HG03469 (cell line): Measurements from ENCODE around the gene KRT26.
"Not testable (repeated sequence)": the region's sequence is repeated elsewhere in the genome, so short reads cannot be mapped to it uniquely, and the experiment has no call there.

Source experiments
- ATAC-seq: cut with Tn5 transposase; IDR thresholded peaks from one replicate; pipeline ENCODE4 v1.9.1; 2021; ENCODE audit warnings: mild to moderate bottlenecking, moderate library complexity, moderate number of reproducible peaks; ENCODE audit not compliant: unreplicated experiment

Gene KRT26, protein sequence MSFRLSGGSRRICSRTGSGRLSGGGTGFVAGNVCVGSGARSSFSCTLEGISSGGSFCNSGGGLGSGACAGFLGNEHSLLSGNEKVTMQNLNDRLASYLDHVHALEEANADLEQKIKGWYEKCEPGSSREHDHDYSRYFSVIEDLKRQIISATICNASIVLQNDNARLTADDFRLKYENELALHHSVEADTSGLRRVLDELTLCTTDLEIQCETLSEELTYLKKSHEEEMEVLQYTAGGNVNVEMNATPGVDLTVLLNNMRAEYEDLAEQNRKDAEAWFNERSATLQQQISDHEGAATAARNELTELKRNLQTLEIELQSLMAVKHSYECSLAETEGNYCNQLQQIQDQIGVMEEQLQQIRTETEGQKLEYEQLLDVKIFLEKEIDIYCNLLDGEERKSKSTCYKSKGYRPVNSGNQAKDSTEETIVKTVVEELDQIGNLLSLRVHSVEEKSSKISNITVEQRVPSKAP

DNA sequence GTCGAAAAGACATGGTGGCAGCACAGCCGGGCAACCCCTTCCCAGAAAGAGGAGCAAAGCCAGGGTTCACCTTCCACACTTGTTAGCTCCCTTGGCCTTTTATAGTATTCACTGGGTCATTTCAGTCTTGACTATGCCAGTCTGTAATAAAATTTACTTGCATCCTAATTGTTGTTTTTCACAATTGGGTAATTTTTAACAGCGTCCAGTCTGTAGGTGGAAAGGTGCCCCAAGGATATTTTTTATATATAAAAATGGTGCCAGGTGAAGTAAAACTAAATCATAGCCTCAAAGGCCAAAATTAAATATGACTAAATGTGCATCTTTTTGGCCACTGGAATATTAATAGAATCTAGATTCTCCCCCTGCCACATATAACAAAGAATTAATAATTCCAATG, at the start of gene KRT26:
TSS of gene KRT26 (minus strand) at position 101 of the 400 bp plus-strand sequence. CDS start at position 13, 88 bp downstream.
- ATAC-seq = no peak

DNA sequence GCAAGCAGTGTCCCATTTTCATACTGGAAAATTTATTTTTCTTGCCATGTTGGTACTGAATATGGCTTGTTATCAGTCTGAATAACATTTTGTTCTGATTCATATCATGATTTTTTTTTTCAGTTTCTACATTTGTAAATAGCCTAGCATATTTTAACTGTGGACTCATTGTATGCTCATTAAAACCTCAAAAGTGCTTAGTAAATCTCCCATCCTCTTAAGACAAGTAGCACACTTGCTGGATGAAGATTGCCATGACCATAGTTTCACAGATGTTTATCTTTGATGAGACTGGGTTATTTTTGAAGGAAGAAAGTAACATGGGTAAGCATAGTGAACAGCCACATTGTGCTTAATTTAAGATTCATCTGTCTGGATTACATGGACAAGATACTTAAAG, 49.5 kb upstream of the KRT26 start:
- ATAC-seq = no peak

DNA sequence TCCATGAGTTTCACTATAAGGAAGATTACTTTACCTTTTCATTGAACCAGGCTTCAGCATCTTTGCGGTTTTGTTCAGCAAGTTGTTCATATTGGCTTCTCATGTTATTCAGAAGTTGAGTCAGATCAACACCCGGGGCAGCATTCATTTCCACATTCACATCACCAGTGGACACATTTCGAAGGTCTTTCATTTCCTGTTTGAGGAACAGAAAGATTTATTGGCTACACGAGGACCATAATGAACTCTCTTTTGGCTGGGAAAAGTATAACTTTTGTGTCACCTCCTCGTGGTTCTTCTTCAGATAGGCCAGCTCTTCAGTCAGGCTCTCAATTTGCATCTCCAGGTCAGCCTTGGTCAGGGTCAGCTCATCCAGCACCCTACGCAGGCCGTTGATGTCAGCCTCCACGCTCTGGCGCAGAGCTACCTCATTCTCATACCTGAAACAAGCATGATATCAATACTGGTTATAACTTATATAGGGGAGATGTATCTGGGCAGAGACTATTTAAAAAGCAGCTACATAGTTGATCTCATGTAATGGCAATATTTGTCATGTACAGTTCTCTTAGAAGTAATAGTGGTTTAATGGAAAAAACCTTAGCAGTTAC, 48.3 kb upstream of the KRT26 start:
- no peak for ATAC-seq

DNA sequence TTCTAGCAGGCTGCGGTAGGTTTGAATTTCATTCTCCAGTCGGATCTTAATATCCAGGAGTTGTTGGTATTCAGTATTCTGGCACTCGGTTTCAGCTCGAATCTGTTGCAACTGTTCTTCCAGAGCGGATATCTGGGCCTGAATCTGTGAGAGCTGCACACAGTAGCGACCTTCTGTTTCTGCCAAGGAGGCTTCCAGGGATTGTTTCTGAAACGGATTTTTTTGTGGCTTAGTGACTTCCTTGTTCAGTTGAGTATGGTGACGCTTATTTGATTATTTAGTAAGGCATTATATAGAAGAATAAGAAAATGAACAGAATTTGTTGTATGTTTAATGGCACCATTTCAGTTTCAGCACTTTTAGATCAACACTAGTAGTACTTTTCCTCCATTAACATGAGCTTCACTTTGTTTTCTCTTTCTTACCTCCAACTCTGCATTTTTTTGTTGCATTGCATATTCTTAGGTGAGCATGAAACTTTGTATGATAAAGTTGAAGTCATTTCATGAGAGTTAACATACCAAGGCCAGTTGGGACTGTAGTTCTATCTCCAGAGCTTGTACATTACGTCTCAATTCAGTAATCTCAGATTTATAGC, 47.6 kb upstream of the KRT26 start:
- no peak for ATAC-seq

DNA sequence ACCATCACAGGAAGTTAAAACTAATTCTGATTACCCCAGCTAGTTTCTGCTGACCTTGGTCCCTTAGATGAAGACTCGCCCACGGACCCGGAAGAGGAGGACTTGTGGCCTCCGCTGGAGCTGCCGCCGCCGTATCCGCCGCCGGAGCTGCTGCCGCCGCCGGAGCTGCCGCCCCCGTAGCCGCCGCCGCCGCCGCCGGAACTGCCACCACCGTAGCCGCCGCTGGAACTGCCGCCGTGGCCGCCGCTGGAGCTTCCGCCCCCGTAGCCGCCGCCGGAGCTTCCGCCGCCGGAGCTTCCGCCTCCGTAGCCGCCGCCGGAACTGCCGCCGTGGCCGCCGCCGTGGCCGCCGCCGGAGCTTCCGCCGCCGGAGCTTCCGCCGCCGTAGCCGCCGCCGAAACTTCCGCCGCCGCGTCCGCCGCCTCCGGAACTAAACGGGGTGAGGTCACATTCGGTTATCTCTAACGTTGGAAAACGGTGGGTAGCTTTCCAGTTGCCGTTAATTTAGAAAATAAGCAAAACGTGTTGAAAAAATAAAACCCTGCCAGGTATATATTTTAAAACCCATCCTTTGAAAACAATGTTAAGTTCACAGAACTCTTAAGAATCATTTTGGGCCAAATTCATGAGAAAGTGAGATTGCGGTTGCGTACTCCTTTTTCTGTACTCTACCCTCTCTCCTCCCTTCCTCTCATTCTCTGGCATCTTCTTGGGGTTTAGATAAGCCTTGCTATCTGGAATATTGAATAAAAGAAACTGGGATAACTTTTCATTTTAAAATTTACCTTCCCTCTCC, 46.9 kb upstream of the KRT26 start:
- no peak for ATAC-seq

DNA sequence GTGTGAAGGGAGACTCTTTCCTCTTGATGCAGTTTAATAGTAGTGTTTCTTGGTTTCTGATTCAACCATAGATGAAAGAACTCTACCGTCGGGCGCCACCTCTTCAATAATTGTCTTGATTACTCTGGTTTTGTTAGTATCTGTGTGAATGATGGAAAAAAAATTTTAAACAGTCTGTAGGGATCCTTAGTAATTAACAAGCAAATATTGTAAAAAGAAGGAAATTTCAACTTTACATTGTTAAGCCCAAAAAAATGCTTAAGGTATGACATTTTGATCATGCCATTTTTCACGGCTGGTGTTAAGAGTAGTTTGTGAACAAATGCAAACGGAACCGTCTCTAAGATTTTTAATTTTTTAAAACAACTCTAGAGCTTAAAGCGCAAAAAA, 46.3 kb upstream of the KRT26 start:
- ATAC-seq = no peak

DNA sequence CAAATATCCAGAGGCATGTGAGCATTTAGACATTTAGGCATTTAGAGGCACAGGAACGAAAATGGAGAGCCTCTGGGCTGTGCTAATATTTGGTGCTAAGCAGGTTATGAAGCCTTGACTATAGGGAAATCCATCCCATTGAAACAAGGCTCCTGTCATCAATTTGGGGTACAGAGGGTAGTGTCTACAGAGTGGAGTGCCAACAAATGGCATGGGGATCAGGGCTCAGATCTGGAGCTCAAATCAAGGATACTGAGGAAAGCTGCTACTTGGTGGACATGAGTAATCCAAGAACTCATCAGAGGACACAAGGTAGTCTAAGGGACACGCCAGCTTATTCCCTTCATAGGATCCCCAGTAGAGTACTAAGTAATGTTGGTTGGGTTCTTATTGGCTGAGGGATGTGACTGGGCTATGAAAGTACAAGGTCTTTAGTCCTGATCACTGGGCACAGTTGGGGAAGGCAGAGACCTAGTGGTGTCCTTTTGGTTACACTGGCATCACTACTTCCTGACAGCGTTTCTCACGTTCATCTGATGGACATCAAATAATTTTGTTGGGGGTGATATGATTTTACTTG, 45.2 kb upstream of the KRT26 start:
- ATAC-seq = no peak

DNA sequence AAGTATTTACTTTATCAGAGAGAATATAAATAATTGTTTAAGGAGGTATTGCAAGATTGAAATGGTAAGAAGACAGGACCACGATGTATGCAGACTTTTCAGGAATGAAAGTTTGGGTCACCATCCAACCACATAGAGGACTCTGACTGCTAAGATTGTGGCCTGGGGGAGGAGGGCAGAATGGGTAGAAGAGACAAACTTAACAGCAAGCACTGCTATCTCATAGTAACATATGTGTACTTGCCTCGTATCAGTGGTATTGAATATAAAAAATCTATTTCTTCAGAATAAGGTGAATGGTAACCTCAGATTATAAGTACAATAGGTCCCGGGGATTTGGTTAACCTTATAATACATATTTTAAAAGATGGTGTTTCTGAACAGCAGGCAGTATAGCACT, 44.6 kb upstream of the KRT26 start:
- no peak for ATAC-seq

DNA sequence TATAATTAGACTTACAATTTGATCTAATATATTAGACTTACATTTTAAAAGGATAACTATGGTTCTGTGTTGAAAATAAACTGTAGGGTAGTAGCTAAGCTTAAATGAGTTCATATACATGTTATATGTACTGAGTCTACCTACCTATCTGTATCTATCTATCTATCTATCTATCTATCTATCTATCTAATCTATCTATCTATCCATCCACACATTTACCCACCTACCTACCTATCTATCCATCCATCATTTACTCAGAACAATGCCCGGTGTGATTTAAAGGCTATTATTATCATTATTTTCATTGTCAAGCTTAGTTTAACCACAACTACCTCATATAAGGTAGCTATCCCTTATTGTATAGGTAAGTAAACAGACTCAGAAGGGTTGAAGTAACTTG, 43.4 kb upstream of the KRT26 start:
- no peak for ATAC-seq

DNA sequence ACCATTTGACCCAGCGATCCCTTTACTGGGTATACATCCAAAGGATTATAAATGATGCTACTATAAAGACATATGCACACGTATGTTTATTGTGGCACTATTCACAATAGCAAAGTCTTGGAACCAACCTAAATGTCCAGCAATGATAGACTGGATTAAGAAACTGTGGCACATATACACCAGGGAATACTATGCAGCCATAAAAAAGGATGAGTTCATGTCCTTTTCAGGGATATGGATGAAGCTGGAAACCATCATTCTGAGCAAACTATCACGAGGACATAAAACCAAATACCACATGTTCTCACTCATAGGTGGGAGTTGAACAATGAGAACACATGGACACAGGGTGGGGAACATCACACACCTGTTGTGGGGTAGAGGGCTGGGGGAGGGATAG, 42.7 kb upstream of the KRT26 start:
- not testable (repeated sequence) for ATAC-seq

DNA sequence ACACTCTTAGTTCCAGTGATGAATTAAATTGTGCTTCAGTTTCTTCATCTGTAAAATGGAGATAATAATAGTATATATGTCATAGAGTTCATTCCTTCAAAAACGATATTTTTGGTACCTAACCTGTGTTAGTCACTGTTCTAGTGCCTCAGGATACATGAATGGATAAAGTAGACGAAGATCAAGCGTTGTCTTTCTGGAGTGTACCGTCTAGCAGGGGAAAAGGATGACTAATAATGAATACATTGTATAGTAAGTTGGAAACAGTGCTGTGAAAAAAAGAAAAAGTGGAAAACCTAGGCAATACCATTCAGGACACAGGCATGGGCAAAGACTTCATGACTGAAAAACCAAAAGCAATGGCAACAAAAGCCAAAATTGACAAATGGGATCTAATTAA, 41.8 kb upstream of the KRT26 start:
- ATAC-seq = no peak

DNA sequence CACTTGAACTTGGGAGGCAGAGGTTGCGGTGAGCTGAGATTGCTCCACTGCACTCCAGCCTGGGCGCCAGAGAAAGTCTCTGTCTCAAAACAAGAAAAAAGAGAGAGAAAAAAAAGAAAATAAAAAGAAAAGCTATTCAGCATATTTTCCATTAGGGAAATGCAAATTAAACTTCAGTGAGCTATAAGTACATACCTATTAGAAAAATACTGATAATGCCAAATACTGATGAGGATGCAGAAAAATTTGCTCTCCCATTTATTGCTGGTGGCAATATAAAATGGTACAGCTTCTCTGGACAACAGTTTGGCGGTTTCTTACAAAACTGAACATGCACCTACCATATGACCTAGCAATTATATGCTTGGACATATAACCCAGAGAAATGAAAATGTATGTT, 40.6 kb upstream of the KRT26 start:
- no peak for ATAC-seq

DNA sequence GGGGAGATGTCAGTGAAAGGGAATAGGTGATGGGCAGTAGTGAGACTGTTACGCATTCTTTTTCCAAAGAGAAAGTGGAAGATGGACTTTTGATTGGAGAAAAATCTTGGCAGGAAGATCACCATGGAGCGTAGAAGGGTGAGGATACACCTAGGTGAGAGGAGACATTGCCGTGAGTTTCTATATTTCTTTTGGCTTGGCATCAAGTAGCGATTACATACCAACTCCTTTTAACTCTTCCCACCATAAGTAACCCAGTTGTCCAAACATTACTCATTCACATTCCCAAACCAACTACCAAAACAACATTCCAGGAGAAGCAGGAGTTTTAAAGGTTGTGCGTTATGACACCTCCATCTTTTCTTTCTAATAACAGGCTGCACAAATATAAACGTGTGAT, 38.5 kb upstream of the KRT26 start:
- ATAC-seq = no peak

DNA sequence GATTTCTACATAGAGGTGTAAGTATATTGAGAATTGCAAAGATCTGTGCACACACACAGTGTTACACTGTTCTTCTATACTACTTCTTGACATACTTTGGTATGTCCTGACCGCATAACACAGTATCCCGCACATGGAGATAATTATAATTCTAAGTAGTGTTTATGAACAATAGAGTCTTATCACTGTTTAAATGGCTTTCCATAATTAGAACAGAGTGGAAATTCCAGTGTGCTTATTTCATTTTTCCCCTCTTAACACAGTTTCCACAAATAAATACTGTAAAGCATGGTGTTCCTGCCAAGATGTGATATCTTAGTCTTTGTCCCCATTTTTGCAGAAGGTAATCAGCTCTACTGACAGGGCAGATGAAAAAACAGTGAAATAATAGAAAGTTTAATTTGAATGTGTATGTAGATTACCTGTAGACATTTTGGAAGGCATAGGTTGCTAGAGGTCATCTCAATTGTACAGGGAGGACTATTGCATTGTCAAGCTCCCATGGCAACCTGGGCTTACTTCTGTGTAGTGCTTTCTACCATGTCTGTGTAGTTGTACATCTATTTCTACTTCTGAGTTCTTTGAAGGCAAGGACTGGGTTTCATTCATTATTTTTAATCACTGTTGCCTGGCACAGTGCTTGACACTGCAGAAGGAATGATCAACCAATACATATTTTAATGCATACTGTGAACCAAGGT, 37.9 kb upstream of the KRT26 start:
- ATAC-seq = no peak

DNA sequence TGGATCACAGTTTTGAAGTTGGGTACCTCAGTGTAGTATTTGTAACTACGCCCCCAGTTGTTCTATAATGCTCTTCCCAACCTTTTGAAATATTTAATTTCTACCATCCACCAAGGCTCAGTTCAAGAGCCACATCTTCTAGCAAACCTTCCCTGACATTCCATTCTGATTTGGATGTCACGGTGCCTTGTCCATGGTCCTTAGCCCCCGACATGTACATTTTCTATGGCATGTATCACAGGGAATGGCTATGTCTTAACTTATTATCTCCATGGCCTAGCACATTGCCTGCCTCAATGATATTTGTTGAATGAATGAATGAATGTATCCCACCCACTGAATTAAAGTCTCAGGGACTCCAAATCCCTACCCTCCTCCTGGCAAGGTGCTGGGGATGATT, 34.1 kb upstream of the KRT26 start:
- ATAC-seq = no peak

DNA sequence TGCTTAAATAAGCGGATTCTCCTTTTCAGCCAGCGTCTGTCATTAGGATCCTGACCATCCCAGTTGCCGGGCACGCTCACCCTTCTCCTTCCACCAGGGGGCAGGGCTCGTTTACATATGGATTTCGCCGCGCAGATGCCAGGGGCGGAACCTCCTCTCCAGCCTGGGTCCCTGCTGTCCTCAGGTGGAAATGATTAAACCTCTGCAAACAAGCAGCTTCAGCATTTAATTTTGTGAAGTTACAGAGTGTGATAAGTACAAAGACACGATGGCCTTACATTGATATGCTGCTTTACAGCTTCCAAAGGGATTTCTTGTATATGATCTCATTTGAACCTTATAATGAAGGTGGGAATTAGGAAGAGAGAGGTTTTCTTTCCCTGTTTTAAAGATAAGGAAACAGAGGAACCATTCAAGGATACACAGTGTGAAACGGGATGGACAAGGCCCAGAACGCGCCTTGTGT, 31.6 kb upstream of the KRT26 start:
- no peak for ATAC-seq

DNA sequence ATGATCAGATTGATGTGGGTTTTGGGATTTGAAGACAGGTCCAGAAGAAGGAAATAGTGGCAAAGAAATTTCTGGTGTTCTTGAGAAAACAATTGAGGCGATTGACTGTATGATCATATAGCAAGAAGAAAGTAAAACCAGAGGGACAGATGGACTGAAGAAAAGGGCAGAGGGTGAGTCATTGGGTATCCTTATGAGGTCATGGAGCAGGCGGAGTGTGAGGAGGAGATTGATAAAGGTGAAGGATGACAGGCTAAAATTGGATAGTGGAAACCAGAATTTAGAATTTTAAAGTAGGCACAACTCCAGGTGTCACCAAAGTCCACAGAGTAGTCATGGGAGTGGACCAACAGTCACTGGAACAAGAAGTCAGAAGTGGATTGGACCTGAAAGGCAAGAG, 29.2 kb upstream of the KRT26 start:
- ATAC-seq = no peak

DNA sequence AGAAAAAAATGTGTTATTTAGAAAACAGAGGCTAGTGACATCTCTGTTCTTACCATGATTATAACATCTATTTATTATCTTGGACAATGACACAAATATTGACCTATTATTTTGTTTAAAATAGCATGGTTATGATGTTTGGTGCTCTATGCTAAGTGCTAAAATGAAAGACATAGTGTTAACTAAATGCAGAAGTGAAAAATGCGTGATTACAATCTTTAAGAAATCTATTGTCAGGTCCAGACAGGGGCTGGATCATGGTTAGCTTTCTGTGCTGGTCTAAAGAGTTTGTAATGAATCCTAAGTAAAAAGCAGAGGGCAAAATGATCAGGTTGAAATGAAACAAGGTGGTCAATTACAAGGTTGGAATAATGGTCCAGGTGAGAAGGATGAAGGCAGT, 28.4 kb upstream of the KRT26 start:
- no peak for ATAC-seq

DNA sequence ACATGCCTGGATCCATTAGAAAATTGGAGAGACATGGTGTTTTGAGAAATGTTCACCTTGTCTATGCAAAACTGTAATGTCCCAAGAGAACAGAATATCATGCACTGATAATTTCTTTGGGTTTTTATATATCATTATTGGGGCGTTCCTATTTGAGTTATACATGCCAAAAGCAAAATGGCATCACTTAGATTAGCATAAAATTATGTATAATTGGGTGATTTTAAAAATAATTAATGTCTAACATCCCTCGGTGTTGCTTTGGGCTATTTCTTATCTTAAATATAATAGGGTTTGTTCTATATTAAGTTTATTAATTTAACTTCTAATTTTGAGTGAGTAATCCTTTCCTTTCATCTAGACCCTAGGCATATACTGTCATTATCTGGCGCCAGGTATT, 27.9 kb upstream of the KRT26 start, which contains the start of gene KRT28:
TSS of gene KRT28 (minus strand) at position 101 of the 400 bp plus-strand sequence. CDS start at position 35, 66 bp downstream.
- ATAC-seq = no peak

DNA sequence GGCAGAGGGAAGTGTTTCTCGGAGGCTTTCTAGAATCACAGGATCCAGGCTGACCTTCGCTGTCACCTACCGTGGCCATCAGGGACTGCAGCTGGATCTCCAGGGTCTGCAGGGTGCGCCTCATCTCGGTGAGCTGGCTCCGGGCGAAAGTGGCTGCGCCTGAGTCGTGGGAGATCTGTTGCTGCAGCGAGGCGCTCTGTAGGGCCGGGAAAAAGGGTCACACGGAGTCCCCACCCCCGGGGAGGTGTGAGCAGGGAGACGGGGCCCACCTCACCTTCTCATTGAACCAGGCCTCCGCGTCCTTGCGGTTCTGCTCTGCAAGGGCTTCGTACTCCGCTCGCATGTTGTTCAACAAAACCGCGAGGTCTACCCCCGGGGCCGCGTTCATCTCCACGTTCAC, 24.8 kb upstream of the KRT26 start:
- no peak for ATAC-seq
